ENCODE data around the gene RPLP1.
A peak's percentile ranks its signal among the peaks of the same experiment; 100 is the strongest.

The RPLP1 gene

GRCh38 chr15:69414701-69415167 lies 37.9 kb upstream of the RPLP1 start:
- Histone ChIP-seq H3K36me3 (no peaks in the 10 kb centered on the region), H3K4me1 (peaks cover 0 to 64% (median 13%) of the 10 kb centered on the region in 4 donors), H3K4me3 (peak overlapping the region; percentile 62 to 71), H3K9me3 (no peaks in the 10 kb centered on the region), H3K27ac (peak overlapping the region; percentile 52 to 64), H3K27me3 (no peaks in the 10 kb centered on the region)
- intact Hi-C loops (cut with DNase I; ENCODE audit: low total_unique reads): loop anchor here (2.0 kb wide), 1 partner anchor 38 kb away; the partner anchor contains the start of gene RPLP1
- DNase-seq: peak in 1 of 2 donors; percentile 40
- no peak for TF ChIP-seq CTCF (IDR thresholded peaks at IDR 0.05)

GRCh38 chr15:69415381-69415780 lies 37.2 kb upstream of the RPLP1 start:
- Histone ChIP-seq H3K36me3 (no peaks in the 10 kb centered on the region), H3K27ac (peak overlapping the region; percentile 52 to 64)
- intact Hi-C loops (cut with DNase I; ENCODE audit: low total_unique reads): loop anchor here (2.0 kb wide), 1 partner anchor 37 kb away; the partner anchor contains the start of gene RPLP1

GRCh38 chr15:69417581-69417980 lies 35.0 kb upstream of the RPLP1 start:
- Histone ChIP-seq H3K36me3 (peaks cover 0 to 7% (median 0%) of the 10 kb centered on the region in 3 donors), H3K4me3 (no peak overlapping the region), H3K27me3 (no peaks in the 10 kb centered on the region), H3K27ac (peak overlapping the region in 1 of 2 donors; percentile 17), H3K9me3 (no peaks in the 10 kb centered on the region), H3K4me1 (peaks cover 0 to 36% (median 13%) of the 10 kb centered on the region in 4 donors)
- no peak for DNase-seq
- intact Hi-C loops (cut with DNase I; ENCODE audit: low total_unique reads): no loop called here
- no peak for TF ChIP-seq CTCF (IDR thresholded peaks at IDR 0.05)

More at GRCh38 chr15:69415381-69415780, 37.2 kb upstream of the RPLP1 start:
- Histone ChIP-seq H3K9me3 (no peaks in the 10 kb centered on the region), H3K4me3 (peak overlapping the region; percentile 62 to 71), H3K27me3 (no peaks in the 10 kb centered on the region), H3K4me1 (peaks cover 0 to 58% (median 13%) of the 10 kb centered on the region in 4 donors)
- DNase-seq: no peak
- no peak for TF ChIP-seq CTCF (IDR thresholded peaks at IDR 0.05)

- intact Hi-C loops (cut with DNase I; ENCODE audit: low total_unique reads): no loop called here
Measured at GRCh38 chr15:69421498-69421897, 31.1 kb upstream of the RPLP1 start.

GRCh38 chr15:69422336-69422895 lies 30.2 kb upstream of the RPLP1 start:
- Histone ChIP-seq H3K4me1 (peaks cover 0 to 8% (median 0%) of the 10 kb centered on the region in 4 donors), H3K27ac (no peak overlapping the region), H3K9me3 (no peaks in the 10 kb centered on the region), H3K36me3 (peaks cover 0 to 15% (median 0%) of the 10 kb centered on the region in 3 donors), H3K27me3 (no peaks in the 10 kb centered on the region), H3K4me3 (no peak overlapping the region)
- no peak for DNase-seq
- no peak for TF ChIP-seq CTCF (IDR thresholded peaks at IDR 0.05)
- intact Hi-C loops (cut with DNase I; ENCODE audit: low total_unique reads): no loop called here

More at GRCh38 chr15:69421498-69421897, 31.1 kb upstream of the RPLP1 start:
- DNase-seq: no peak
- TF ChIP-seq CTCF (IDR thresholded peaks at IDR 0.05): no peak
- Histone ChIP-seq H3K9me3 (no peaks in the 10 kb centered on the region), H3K27me3 (no peaks in the 10 kb centered on the region), H3K27ac (no peak overlapping the region), H3K4me1 (peaks cover 0 to 11% (median 0%) of the 10 kb centered on the region in 4 donors), H3K36me3 (peaks cover 0 to 13% (median 0%) of the 10 kb centered on the region in 3 donors), H3K4me3 (no peak overlapping the region)

All from tibial artery (tissue), 4 donors.